SK-N-SH treated with all-trans-retinoic acid at 6 μM for 48 hours (cell line): ENCODE measurements around the gene RGS10.

Experiments used
- ZC3H10 ChIP-seq: fragments of 250-450 bp; sonication (Bioruptor Pico); IDR thresholded peaks from 2 replicates; pipeline ENCODE4 v1.5.1; 2021; ENCODE audit warnings: mild to moderate bottlenecking, moderate library complexity
- ZFP30 ChIP-seq: fragments of 450-650 bp; formaldehyde crosslinking; IDR thresholded peaks from 2 replicates; pipeline ENCODE4 v1.5.0; 2022; ENCODE audit warnings: mild to moderate bottlenecking, moderate library complexity

GRCh38 chr10:119488675-119489074 lies 53.8 kb downstream of the RGS10 start:
- TF ChIP-seq ZFP30, result no peak
- TF ChIP-seq ZC3H10 (CRISPR knock-in tag), result no peak
